HCT116 (cell line): Measurements from ENCODE around the gene HPS1. TPM values are rescaled to one million over a fixed set of nuclear protein-coding genes. Genes with fewer than 3 reads are reported as not detected.

ENCODE experiments used
- ATAC-seq: fragments of 200-7000 bp; cut with Tn5 transposase; 2 replicates; pipeline ENCODE4 v1.9.1; 2020; ENCODE audit warnings: mild to moderate bottlenecking, moderate library complexity
- BruUV-seq: library from RNA; stranded (reverse); fragments of 400-500 nt; replicated peaks from 2 replicates; lab custom pipeline; 2021; lab: Mats Ljungman, UMichigan
- CTCF ChIA-PET: fragments of 300-600 bp; sonication (Branson Sonifier 250); formaldehyde crosslinking; loops from one replicate; lab custom pipeline; 2021; ENCODE audit warnings: antibody characterized with exemption; lab: Charles Lee
- POLR2A ChIA-PET: fragments of 300-600, 350-600 bp; sonication (Branson Sonifier 250); formaldehyde crosslinking; loops from one replicate; lab custom pipeline; 2021; ENCODE audit warnings: antibody characterized with exemption; lab: Charles Lee
- RAD21 ChIA-PET, 2 experiments: fragments of 300-600 bp; sonication (Branson Sonifier 250); formaldehyde crosslinking; loops; one replicate each; lab custom pipeline; 2023; ENCODE audit warnings: low total read pairs in 2 of 2; ENCODE audit not compliant: uncharacterized antibody in 2 of 2, unreplicated experiment in 2 of 2, low non-redundant PET in 1 of 2; lab: Charles Lee
- DNase-seq: peaks from one replicate; pipeline ENCODE4 v3.0.0-alpha.2; 2010; ENCODE audit warnings: low read depth, low spot score
- H2AFZ ChIP-seq: fragments of 200-600 bp; shearing (Covaris generic), sonication (generic); 2 replicates; pipeline ENCODE4 v1.6.1; 2017; ENCODE audit warnings: low read depth, mixed run types, mixed read lengths, antibody characterized with exemption, low read length; ENCODE audit not compliant: poor library complexity, severe bottlenecking
- H3K27ac ChIP-seq: 2 replicates; pipeline ENCODE4 v1.5.1; 2012; ENCODE audit warnings: low read depth, low read length
- H3K27me3 ChIP-seq: fragments of 200-600 bp; sonication (generic); 2 replicates; pipeline ENCODE4 v1.6.1; 2016; ENCODE audit warnings: mixed run types, low read length, mixed read lengths; ENCODE audit not compliant: insufficient read depth
- H3K36me3 ChIP-seq, 2 experiments: fragments of 200-500 bp in 1 of 2; fragments of 200-600 bp in 1 of 2; sonication (Bioruptor generic) in 1 of 2; sonication (generic) in 1 of 2; 2 replicates each; pipeline versions ENCODE4 v1.5.1 to v1.6.1; 2014 to 2016; ENCODE audit warnings: low read length in 2 of 2, inconsistent platforms in 1 of 2, mixed read lengths in 1 of 2, mixed run types in 1 of 2; ENCODE audit not compliant: insufficient read depth in 2 of 2, control insufficient read depth in 1 of 2
- H3K4me1 ChIP-seq, 2 experiments: fragments of 200-600 bp in 1 of 2; sonication (generic) in 1 of 2; 2 replicates each; pipeline versions ENCODE4 v1.5.1 to v1.6.1; 2012 to 2017; ENCODE audit warnings: low read length in 2 of 2, inconsistent platforms in 1 of 2, mild to moderate bottlenecking in 1 of 2, mixed read lengths in 1 of 2, mixed run types in 1 of 2, moderate library complexity in 1 of 2; ENCODE audit not compliant: insufficient read depth in 2 of 2, control insufficient read depth in 1 of 2
- H3K4me2 ChIP-seq: fragments of 200-600 bp; sonication (generic); 2 replicates; pipeline ENCODE4 v1.6.1; 2017; ENCODE audit warnings: mixed run types, low read length, mixed read lengths
- H3K4me3 ChIP-seq, 2 experiments: fragments of 200-600 bp in 1 of 2; sonication (generic) in 1 of 2; replicated peaks in 1 of 2; 2 replicates each; pipeline ENCODE4 v1.5.1; 2011 to 2016; ENCODE audit warnings: low read length in 2 of 2, control low read depth in 1 of 2, low read depth in 1 of 2, mild to moderate bottlenecking in 1 of 2, mixed read lengths in 1 of 2, mixed run types in 1 of 2
- H3K79me2 ChIP-seq: fragments of 200-600 bp; sonication (generic); 2 replicates; pipeline ENCODE4 v1.6.1; 2017; ENCODE audit warnings: mild to moderate bottlenecking, mixed run types, low read length, moderate library complexity, mixed read lengths; ENCODE audit not compliant: insufficient read depth
- H3K9ac ChIP-seq: fragments of 200-600 bp; sonication (generic); 2 replicates; pipeline ENCODE4 v1.6.1; 2016; ENCODE audit warnings: low read length, mixed read lengths
- H3K9me2 ChIP-seq: fragments of 200-600 bp; sonication (generic), shearing (Covaris generic); 2 replicates; pipeline ENCODE4 v1.6.1; 2017; ENCODE audit warnings: mixed run types, mild to moderate bottlenecking, moderate library complexity; ENCODE audit not compliant: insufficient read depth
- H3K9me3 ChIP-seq, 2 experiments: fragments of 200-500 bp in 1 of 2; fragments of 200-600 bp in 1 of 2; sonication (Bioruptor generic) in 1 of 2; sonication (generic) in 1 of 2; 2 replicates each; pipeline ENCODE4 v1.6.1; 2014 to 2017; ENCODE audit warnings: low read length in 2 of 2, mixed read lengths in 2 of 2, inconsistent platforms in 1 of 2, low read depth in 1 of 2, mild to moderate bottlenecking in 1 of 2, mixed run types in 1 of 2, moderate library complexity in 1 of 2; ENCODE audit not compliant: control insufficient read depth in 1 of 2, insufficient read depth in 1 of 2
- H4K20me1 ChIP-seq: fragments of 200-600 bp; sonication (generic), shearing (Covaris generic); 2 replicates; pipeline ENCODE4 v1.6.1; 2017; ENCODE audit warnings: mixed run types, mild to moderate bottlenecking, moderate library complexity; ENCODE audit not compliant: insufficient read depth
- FOSL1 ChIP-seq: IDR thresholded peaks from 2 replicates; pipeline ENCODE4 v1.6.1; 2012; ENCODE audit warnings: low read depth
- JUND ChIP-seq: IDR thresholded peaks from 2 replicates; pipeline ENCODE4 v1.6.1; 2012
- POLR2A ChIP-seq: IDR thresholded peaks from 2 replicates; pipeline ENCODE4 v1.7.0; 2011; ENCODE audit warnings: borderline replicate concordance; ENCODE audit not compliant: insufficient read depth, insufficient read length; ENCODE audit errors: extremely low read depth
- RAD21 ChIP-seq: IDR thresholded peaks from 2 replicates; pipeline ENCODE4 v1.6.1; 2012; ENCODE audit warnings: low read depth, mild to moderate bottlenecking
- YY1 ChIP-seq: IDR thresholded peaks from 2 replicates; pipeline ENCODE4 v1.6.1; 2011; ENCODE audit warnings: low read length, low read depth, moderate library complexity, mild to moderate bottlenecking; ENCODE audit not compliant: insufficient replicate concordance; ENCODE audit errors: extremely low read depth
- ZNF274 ChIP-seq: fragments of 200-500 bp; sonication (Bioruptor generic); IDR thresholded peaks from 2 replicates; pipeline ENCODE4 v1.6.1; 2014; ENCODE audit warnings: mild to moderate bottlenecking, low read depth, low read length, inconsistent platforms
- intact Hi-C: fragments of 100-400 bp; cut with micrococcal nuclease; formaldehyde crosslinking; loops from 2 replicates; pipeline ENCODE4 v1.10.0; 2022
- total RNA-seq: library from RNA; stranded (reverse); gene quantifications from one replicate; pipeline ENCODE4 v1.2.1, GENCODE V29; 2021; ENCODE audit not compliant: unreplicated experiment
- TF ChIP-seq, protein P1 (sequence below): IDR thresholded peaks from 2 replicates; pipeline ENCODE4 v1.6.1; 2012
- TF ChIP-seq, protein P2 (sequence below), 3 experiments: fragments of 200-600 bp in 1 of 3; sonication (generic) in 1 of 3; IDR thresholded peaks in 2 of 3; conservative IDR thresholded peaks in 1 of 3; 2 replicates each; pipeline ENCODE4 v1.5.1; 2012 to 2017; ENCODE audit warnings: low read depth in 2 of 3, low read length in 2 of 3, antibody characterized with exemption in 1 of 3, borderline replicate concordance in 1 of 3, control low read depth in 1 of 3, mild to moderate bottlenecking in 1 of 3, mixed read lengths in 1 of 3, mixed run types in 1 of 3, moderate library complexity in 1 of 3; ENCODE audit not compliant: insufficient read depth in 1 of 3

The HPS1 gene
- total RNA-seq, 1 experiment from 2014 or later: 64.3 TPM

DNA sequence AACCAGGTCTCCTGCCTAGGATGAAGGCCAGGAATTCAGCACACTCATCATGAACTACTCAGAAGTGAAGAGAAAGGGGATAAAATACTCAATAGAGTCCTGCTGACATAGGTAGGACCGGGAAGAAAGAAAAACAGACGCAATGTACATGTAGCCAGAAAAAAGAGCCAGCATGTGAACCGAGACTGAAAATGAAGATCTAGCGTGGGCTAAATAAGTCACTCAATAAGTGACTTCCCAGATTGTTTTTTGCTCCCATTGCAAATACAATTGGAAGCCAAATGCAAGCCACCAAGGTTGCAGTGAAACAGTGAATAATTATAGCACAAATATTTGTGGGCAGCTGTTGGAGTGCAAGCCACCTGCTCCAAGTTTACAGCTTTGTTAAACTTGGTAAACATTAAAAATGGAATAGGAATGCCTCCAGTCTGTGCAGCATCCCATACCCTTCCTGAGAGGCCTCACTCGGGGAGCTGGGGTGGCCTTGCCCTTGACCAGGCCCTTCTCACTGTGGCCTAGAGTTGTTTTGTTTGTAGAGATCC lies 34.7 kb upstream of the HPS1 start:
- no peaks in the 10 kb centered on the region for H4K20me1 ChIP-seq
- POLR2A ChIA-PET: no interaction called here
- ATAC-seq: no peak
- RAD21 ChIA-PET: interaction anchor here in 1 of 2 experiments (0.7 kb wide), 1 partner anchor 74 kb away, joined by 6 read pairs; no protein-coding TSS in a partner anchor
- no peaks in the 10 kb centered on the region for H3K4me1 ChIP-seq
- no peak for TF ChIP-seq YY1
- no peak for TF ChIP-seq RAD21
- no peak for TF ChIP-seq POLR2A
- no peak for TF ChIP-seq ZNF274
- TF ChIP-seq, protein P1, sequence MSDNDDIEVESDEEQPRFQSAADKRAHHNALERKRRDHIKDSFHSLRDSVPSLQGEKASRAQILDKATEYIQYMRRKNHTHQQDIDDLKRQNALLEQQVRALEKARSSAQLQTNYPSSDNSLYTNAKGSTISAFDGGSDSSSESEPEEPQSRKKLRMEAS: no peak
- TF ChIP-seq JUND: no peak
- TF ChIP-seq, all 23 proteins: peak for 0
- Histone ChIP-seq H3K79me2 (no peaks in the 10 kb centered on the region), H3K27me3 (peaks cover 10% of the 10 kb centered on the region; the same call in 1 of the 2 replicates), H3K4me2 (no peak overlapping the region), H2AFZ (no peak overlapping the region), H3K4me3 (no peak overlapping the region), H3K9ac (no peak overlapping the region), H3K9me2 (no peaks in the 10 kb centered on the region), H3K36me3 (no peaks in the 10 kb centered on the region), H3K9me3 (no peaks in the 10 kb centered on the region), H3K27ac (no peak overlapping the region)
- BruUV-seq: no TSS peak
- no peak for DNase-seq
- CTCF ChIA-PET: no interaction called here
- intact Hi-C loops: no loop called here

DNA sequence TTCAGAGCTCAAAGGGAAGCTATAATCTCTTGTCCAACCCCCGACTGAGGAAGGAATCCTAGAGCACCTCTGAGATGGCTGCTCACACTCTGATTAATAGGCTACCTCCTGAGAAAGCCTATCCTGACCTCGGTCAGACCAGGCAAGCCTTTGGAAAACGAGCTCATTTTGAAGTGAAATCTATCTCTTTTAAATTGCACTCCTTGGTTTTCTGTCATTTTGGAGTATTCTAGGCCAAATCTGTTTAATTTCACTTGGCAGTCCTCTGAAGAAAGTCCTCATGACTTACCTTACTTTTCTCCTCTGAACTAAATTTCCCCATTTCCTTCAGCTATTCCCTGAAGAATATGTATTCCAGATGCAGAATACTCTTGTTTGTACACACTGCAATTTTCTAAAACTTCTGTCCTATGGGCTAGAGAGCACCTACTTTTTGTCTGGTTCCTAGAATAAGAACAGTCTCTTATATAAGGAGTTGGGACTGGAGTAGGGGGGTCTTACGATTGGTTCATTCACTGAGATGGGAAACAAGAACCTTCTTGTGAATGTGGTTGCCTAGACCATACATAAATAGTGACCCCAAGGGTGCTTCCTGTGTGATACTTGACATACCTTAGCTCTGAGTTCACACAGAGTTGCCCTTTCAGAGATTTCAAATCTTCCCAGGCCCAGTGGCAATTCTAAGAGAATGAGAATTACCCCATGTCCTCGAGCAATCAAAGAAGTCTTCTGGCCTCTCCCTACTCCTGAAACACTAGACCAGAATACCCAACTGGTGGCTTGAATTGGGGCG lies 31.9 kb upstream of the HPS1 start:
- Histone ChIP-seq H3K27ac (no peak overlapping the region), H3K27me3 (0 out of 2 replicates have a peak, but pooled peaks cover 10% of the 10 kb centered on the region), H3K4me2 (no peak overlapping the region), H3K9ac (no peak overlapping the region), H3K79me2 (no peaks in the 10 kb centered on the region), H3K36me3 (no peaks in the 10 kb centered on the region), H3K9me3 (no peaks in the 10 kb centered on the region), H4K20me1 (no peaks in the 10 kb centered on the region), H3K4me1 (no peaks in the 10 kb centered on the region), H2AFZ (no peak overlapping the region), H3K9me2 (no peaks in the 10 kb centered on the region), H3K4me3 (no peak overlapping the region)
- no peak for ATAC-seq
- POLR2A ChIA-PET: no interaction called here
- TF ChIP-seq FOSL1: no peak
- TF ChIP-seq, protein P2, sequence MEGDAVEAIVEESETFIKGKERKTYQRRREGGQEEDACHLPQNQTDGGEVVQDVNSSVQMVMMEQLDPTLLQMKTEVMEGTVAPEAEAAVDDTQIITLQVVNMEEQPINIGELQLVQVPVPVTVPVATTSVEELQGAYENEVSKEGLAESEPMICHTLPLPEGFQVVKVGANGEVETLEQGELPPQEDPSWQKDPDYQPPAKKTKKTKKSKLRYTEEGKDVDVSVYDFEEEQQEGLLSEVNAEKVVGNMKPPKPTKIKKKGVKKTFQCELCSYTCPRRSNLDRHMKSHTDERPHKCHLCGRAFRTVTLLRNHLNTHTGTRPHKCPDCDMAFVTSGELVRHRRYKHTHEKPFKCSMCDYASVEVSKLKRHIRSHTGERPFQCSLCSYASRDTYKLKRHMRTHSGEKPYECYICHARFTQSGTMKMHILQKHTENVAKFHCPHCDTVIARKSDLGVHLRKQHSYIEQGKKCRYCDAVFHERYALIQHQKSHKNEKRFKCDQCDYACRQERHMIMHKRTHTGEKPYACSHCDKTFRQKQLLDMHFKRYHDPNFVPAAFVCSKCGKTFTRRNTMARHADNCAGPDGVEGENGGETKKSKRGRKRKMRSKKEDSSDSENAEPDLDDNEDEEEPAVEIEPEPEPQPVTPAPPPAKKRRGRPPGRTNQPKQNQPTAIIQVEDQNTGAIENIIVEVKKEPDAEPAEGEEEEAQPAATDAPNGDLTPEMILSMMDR (IDR thresholded peaks at IDR 0.05 in 2 of 3, conservative IDR thresholded peaks at IDR 0.05 in 1 of 3; ENCODE audit: borderline replicate concordance in 1 of 3, insufficient read depth in 1 of 3, low read depth in 2 of 3, low read length in 2 of 3): no peak
- BruUV-seq: no TSS peak
- no peak for DNase-seq
- RAD21 ChIA-PET: no interaction called here
- CTCF ChIA-PET: interaction anchor here (3.3 kb wide), 1 partner anchor 11 kb away, joined by 10 read pairs; no protein-coding TSS in a partner anchor
- intact Hi-C loops: no loop called here
